DMS79 (cell line): Measurements from ENCODE around the gene OR2V2.
"Not testable (repeated sequence)": the region's sequence is repeated elsewhere in the genome, so short reads cannot be mapped to it uniquely, and the experiment has no call there.

ENCODE experiments used
- DNase-seq: peaks from one replicate; lab custom pipeline; 2025; lab: John Stamatoyannopoulos, UW

The OR2V2 gene

GRCh38 chr5:181146927-181147636 lies at the start of gene OR2V2:
Gene OR2V2, plus strand, starts transcription at chr5:181147586. Its CDS starts 7,357 bp downstream, at chr5:181154943.
- DNase-seq = not testable (repeated sequence)

- not testable (repeated sequence) for DNase-seq
Measured at GRCh38 chr5:181097759-181098491, 49.5 kb upstream of the OR2V2 start.

GRCh38 chr5:181098762-181099601 lies 48.4 kb upstream of the OR2V2 start:
- DNase-seq = no peak

- DNase-seq = no peak
Measured at GRCh38 chr5:181099602-181100086, 47.7 kb upstream of the OR2V2 start.

DNA sequence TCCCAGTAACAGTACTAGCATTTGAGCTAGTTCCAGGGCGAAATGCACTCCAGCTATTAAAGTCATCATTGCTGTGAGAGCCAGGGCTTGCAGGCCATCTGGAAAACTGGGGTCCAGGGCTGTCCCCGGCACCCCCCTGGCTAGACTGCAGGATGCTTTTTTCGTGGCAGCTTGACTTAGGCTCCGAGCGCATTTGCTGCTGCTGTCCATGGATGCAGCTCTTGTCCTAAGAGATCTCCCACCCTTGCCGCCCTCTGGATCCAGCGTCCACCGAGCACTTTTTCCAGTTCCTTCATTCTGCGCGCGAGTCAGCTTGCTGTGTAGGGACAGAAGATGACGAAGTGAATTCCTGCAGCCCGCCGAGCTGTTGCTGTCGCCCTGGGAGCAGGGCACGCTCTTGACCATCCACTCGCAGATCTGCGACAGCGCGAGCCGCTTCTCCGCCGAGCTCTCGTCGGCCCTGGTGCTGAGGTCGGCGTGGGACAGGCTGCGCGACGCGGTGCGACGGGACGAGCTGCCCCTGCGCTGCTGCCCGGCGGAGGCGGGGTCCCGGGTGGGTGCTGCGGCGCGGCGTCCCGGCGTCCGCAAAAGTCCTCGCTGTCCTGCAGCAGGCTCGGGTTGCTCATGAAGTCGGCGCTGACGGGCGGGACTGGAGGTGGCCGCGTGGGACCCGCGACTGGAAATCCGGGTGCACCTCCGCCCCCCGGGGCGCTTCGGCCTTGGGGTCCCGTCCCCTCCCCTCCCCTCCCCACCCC lies 47.1 kb upstream of the OR2V2 start:
- DNase-seq = no peak

- DNase-seq = not testable (repeated sequence)
Measured at GRCh38 chr5:181101030-181101641, 46.2 kb upstream of the OR2V2 start.

DNA sequence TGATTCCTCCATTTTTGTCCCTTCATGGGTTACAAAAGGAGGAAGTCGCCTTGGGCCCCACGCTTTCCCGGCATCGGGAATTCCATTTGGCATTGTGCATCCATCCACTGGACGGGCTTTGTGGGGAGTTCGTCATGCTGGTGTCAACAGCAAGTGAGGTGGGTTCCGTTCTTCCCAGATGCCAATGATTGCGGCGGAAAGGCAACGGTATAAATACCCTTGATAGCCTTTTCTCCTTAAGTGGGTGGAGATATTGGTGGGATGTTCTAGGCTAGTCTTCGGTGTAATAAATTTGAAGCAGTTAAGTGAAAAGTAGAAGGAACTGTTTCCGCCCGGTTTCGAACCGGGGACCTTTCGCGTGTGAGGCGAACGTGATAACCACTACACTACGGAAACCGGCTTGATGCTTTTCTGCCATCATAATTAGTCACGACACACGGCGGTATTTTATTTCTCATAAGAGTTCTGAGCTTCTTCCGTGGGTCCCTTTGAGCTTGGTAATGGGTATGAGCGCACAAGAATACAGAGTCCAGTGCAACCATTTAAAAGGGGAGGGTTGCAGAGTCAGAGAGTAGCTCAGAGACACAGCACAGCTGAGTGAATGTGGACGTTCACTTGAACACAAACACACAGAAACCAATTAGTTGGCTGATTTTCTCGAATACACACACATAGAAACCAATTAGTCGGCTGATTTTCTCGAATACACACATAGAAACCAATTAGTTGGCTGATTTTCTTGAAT lies 45.3 kb upstream of the OR2V2 start:
- DNase-seq = not testable (repeated sequence)

DNA sequence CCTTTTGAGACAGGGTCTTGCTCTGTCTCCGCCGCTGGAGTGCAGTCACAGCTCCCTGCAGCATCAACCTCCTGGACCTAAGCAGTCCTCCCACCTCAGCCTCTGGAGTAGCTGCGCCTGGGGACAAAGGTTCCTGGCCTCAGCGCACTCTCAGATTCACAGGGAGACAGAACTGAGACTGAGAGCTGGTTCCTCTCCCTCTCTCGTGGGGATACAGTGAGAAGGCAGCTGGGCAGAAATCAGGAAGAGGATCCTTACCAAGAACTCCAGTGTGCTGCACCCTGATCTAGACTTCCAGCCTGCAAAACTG lies 43.2 kb upstream of the OR2V2 start:
- not testable (repeated sequence) for DNase-seq

DNA sequence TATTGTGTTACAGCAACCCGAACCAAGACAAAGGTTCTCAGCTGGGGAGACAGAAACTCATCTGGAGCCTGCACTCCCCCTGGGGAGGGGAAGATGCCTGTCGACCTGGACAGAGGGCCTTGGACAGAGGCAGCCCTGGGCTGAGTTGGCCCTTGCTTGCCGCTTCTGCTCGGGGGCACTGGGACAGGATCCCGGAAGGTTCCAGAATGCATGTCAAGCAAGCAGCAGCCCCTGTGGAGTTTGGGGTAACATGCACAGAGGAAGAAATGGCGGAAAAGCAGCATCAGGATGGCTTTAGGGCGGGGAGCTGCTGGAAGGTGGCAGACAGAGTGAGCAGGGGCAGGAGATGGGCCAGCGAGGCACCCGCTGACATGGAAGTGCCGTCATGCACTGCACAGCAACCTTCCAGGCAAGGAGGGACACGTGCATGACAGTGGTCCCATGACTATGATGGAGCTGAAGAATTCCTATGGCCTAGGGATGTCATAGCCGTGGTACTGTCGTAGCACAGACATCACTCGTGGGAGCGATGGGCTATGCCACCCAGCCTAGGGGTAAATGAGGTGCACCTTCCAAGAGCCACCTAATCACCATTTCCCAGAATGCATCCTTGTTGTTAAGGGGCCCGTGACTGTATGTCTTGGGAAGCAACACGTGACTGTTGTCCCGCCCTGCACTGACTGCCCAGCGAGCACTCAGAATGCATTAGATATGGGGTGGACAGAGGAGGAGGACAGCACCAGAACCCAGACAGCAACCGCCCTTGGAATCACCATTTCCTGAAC lies 42.6 kb upstream of the OR2V2 start:
- not testable (repeated sequence) for DNase-seq

DNA sequence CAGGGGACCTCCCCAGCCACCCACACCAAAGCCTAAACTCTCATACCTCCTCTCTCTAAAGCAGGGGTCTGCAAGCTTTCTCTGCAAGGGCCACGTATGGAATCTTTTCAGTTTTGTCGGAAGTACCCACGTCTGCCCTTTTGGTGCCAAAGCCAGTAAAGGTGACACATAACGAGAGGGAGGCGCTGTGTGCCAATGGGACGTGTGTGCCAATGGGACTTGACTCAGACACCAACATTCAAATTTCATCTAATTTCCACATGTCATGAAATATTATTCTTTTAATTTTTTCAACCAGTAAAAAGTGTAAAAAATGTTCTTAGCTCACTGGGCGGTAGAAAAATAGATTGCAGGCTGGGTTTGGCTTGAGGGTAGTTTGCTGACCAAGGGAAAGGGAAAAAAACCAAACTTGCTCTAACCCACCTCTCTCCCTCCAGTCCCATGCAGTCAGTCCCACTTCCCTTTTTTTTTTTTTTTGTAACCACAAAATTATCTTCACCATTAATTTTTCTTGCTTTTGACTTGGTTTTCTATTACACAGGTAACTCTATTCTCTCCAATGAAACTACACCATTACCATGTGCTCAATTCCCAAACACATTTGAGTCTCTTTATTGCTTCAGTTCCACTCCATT lies 41.9 kb upstream of the OR2V2 start:
- DNase-seq = no peak

DNA sequence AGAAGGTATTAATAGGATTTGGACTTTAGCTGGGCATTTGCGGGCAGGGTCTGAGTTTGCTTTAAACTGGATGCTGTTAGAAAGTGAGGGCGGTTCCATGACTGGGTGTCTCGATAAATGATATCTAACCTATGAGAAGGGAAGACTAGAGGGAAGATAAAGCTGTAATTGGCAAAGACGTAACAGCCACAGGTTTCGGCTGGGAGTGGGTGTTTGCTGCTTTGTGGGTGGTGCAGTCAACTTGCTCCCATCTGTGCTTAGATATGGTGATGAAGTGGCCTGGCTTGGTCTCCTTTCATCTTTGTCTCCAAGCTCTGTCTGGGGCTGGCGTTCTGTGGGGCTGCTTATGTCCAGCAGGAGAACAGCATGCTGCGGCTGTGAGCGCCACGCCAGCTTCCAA lies 39.7 kb upstream of the OR2V2 start:
- no peak for DNase-seq

- DNase-seq = no peak
Measured at GRCh38 chr5:181108578-181109165, 38.7 kb upstream of the OR2V2 start.

DNA sequence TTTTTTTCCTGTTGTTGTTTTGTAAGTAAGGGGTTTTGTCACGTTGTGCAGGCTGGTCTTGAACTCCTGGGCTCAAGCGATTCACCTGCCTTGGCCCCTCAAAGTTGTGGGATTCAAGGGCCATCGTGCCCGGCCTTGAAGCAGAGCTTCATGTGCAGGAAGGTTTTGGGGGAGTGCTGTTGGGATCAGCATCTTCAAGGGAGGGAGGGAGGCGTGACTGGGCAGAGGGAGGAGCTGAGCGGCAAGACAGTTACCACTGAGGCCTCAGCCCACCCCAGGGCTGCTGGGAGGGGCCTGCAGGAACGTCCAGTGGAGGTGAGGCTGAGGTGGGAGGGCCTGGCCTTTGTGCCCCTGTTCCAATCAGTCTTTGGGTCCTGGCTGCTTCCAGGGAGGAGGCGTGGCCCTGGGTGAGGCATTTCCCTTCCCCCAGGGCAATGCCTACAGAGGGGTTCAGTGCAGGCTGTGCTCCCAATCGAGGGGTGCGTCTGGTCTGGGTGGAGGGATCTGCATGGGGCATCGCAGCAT lies 37.8 kb upstream of the OR2V2 start:
- no peak for DNase-seq

- no peak for DNase-seq
Measured at GRCh38 chr5:181111010-181111409, 36.4 kb upstream of the OR2V2 start.

DNA sequence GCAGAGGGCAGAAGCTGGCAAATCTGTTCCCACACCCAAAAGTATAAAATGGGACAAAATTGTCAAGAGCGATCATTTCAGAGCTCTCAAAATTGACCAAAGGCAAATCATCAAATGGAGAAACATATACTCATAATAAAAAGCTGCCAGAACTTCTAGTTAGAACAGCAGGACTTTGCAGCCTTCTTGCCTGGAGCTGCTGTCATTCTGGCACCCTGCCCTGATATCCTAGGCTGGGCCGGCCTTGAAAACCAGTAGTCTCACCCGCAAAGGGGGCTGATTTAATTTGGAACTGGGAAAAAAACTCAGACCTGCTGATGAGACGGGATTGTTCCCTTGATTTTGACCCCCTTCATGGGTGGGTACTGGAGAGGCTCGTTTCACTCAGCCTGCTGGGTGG lies 34.9 kb upstream of the OR2V2 start:
- no peak for DNase-seq

GRCh38 chr5:181113572-181113971 lies 33.8 kb upstream of the OR2V2 start:
- DNase-seq = not testable (repeated sequence)

DNA sequence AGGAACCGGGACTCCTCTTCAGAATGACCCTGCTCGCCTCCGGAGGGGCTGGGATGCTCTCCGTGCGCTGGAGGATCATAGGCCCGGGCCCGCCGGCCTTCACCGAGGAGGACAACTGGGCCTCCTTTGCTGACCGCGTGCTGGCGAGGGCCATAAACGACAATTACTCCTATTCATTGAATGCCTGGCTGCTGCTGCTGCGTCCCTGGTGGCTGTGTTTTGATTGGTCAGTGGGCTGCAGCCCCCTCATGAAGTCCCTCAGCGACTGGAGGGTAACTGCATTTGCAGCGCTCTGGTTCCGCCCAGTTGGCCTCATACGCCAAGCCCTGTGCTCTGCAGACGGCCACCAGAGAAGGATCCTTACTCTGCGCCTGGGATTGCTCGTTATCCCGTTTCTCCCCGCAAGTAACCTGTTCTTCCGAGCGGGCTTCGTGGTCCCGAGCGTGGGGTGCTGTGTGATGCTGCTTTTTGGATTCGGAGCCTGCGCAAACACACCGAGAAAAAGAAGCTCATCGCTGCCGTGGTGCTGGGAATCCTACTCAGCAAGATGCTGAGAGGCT lies 33.0 kb upstream of the OR2V2 start:
- DNase-seq = no peak
